ENCODE measurements around the gene TIAL1. TPM values are rescaled to one million over a fixed set of nuclear protein-coding genes. Genes with fewer than 3 reads are reported as not detected.

TIAL1 gene
- total and polyA plus RNA-seq, 2 donors (not counting 3 experiments of a cell fraction or from before 2014, with no cell fraction given), result 57.7 to 150 TPM

- H4K20me1 ChIP-seq (replicated peaks; ENCODE audit: control insufficient read depth, extremely low read depth, insufficient read depth, low read length), result no peaks in the 10 kb centered on the region
- H3K9me1 ChIP-seq (replicated peaks; ENCODE audit: control insufficient read depth, extremely low read depth, insufficient read depth, low read length), result no peaks in the 10 kb centered on the region
- no peaks in the 10 kb centered on the region for H3K36me3 ChIP-seq (ENCODE audit: control insufficient read depth in 2 of 2, extremely low read depth in 1 of 2, insufficient read depth in 2 of 2, low read length in 2 of 2)
- FAIRE-seq (no peak), DNase-seq (ENCODE audit: low read depth, low spot score) (no peak)
- no peak overlapping the region for H3K9ac ChIP-seq (replicated peaks; ENCODE audit: extremely low read depth, insufficient read depth, low read length)
- no peaks in the 10 kb centered on the region for H3K79me2 ChIP-seq (ENCODE audit: control insufficient read depth, insufficient read depth, low read length)
- H3K27ac ChIP-seq (ENCODE audit: insufficient read depth, low read depth, low read length), result no peak overlapping the region
- no peak overlapping the region for H3K4me2 ChIP-seq (ENCODE audit: insufficient read depth, low read length)
- no peak overlapping the region for H2AFZ ChIP-seq (ENCODE audit: low read depth, low read length)
- H3K4me1 ChIP-seq (ENCODE audit: control insufficient read depth, extremely low read depth, insufficient read depth, low read length), result no peaks in the 10 kb centered on the region
- ChIA-PET CTCF (interaction anchor here (0.7 kb wide), 1 partner anchor 34 kb away, joined by 3 read pairs; no protein-coding TSS in a partner anchor), POLR2A (no interaction called here)
- no peak overlapping the region for H3K4me3 ChIP-seq (replicated peaks in 1 of 3; ENCODE audit: insufficient read depth in 1 of 3, low read depth in 1 of 3, low read length in 3 of 3)
- peaks cover 0 to 1% of the 10 kb centered on the region in 2 experiments for H3K27me3 ChIP-seq (ENCODE audit: control insufficient read depth in 2 of 2, insufficient read depth in 2 of 2, low read length in 2 of 2)
- no peak for TF ChIP-seq POLR2A (IDR thresholded peaks at IDR 0.05; ENCODE audit: low read depth, low read length)
- no peak for TF ChIP-seq EZH2 (IDR thresholded peaks at IDR 0.05; ENCODE audit: borderline replicate concordance, low read depth, low read length, severe bottlenecking)
- TF ChIP-seq CTCF (IDR thresholded peaks at IDR 0.05; ENCODE audit: extremely low read depth in 1 of 2, insufficient read depth in 1 of 2, low read depth in 1 of 2, low read length in 2 of 2), result no peak
- no peak for TF ChIP-seq GATA2 (IDR thresholded peaks at IDR 0.05; ENCODE audit: insufficient read depth, insufficient read length, low read depth, low read length)
- no peak for TF ChIP-seq FOS (IDR thresholded peaks at IDR 0.05; ENCODE audit: borderline replicate concordance, insufficient read depth, low read length)
- no peak for TF ChIP-seq JUN (IDR thresholded peaks at IDR 0.05; ENCODE audit: borderline replicate concordance, insufficient read depth, insufficient read length, low read depth)
- TF ChIP-seq POLR2AphosphoS5 (IDR thresholded peaks at IDR 0.05; ENCODE audit: insufficient read depth, low read depth, low read length), result no peak
- TF ChIP-seq MAX (IDR thresholded peaks at IDR 0.05; ENCODE audit: insufficient read depth, insufficient read length), result no peak
- no peak for TF ChIP-seq MYC (IDR thresholded peaks at IDR 0.05; ENCODE audit: low read depth, low read length)
- no TSS peak for BruUV-seq (replicated peaks)
- dilution Hi-C loops (cut with MboI; ENCODE audit: extremely low pct_ligation_motif_present, low sequenced_read_pairs), result no loop called here
- intact Hi-C loops (cut with micrococcal nuclease), result no loop called here
- no peaks in the 10 kb centered on the region for H3K9me3 ChIP-seq (replicated peaks; ENCODE audit: control insufficient read depth, insufficient read depth, low read length)
These were observed 33.5 kb upstream of the TIAL1 start for GRCh38 chr10:119630300-119630699.

Data from endothelial cell of umbilical vein (primary cell).